Measurements from ENCODE around the gene E2F4. TPM values are rescaled to one million over a fixed set of nuclear protein-coding genes. Genes with fewer than 3 reads are reported as not detected.

E2F4 gene
- total and polyA plus RNA-seq, 10 of the 15 experiments (the other 5 are each of a cell fraction or from before 2014, with no cell fraction given): 11.7 to 132 (median 95.9) TPM

DNA sequence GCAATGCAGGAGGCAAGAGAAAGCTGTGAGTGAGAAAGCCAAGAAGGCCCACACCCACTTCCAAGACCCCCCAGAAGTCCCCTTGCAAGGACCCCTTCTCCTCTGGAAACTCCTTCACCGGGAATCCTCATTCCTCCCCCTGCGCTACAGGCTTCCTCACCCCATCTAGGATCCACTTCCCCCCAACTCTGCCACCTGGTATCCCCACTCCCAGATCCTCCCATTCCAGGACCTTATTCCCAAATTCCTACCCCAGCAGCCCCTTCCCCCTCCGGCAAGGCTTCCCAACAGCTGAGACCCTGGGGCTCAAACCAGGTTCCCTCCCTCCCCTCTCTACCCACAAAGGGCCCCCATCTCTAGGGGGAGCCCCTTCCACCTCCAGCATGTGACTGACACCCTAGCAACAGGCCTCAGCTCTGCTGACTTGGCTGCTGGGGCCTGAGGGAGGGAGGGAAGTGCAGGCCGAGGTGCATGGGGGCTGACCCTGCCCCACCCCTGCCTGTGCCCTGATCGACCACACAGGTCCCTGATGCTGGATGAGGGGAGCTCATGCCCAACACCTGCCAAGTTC lies 25.3 kb upstream of the E2F4 start (continued):
- TF ChIP-seq, protein P1, sequence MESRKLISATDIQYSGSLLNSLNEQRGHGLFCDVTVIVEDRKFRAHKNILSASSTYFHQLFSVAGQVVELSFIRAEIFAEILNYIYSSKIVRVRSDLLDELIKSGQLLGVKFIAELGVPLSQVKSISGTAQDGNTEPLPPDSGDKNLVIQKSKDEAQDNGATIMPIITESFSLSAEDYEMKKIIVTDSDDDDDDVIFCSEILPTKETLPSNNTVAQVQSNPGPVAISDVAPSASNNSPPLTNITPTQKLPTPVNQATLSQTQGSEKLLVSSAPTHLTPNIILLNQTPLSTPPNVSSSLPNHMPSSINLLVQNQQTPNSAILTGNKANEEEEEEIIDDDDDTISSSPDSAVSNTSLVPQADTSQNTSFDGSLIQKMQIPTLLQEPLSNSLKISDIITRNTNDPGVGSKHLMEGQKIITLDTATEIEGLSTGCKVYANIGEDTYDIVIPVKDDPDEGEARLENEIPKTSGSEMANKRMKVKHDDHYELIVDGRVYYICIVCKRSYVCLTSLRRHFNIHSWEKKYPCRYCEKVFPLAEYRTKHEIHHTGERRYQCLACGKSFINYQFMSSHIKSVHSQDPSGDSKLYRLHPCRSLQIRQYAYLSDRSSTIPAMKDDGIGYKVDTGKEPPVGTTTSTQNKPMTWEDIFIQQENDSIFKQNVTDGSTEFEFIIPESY (IDR thresholded peaks at IDR 0.05): no peak
- TF ChIP-seq PML (IDR thresholded peaks at IDR 0.05; ENCODE audit: low read length) (no peak), POLR2AphosphoS5 (IDR thresholded peaks at IDR 0.05; ENCODE audit: low read length) (no peak), MEF2A (IDR thresholded peaks at IDR 0.05; ENCODE audit: insufficient read depth, low read depth, low read length) (no peak), CHD4 (IDR thresholded peaks at IDR 0.05) (no peak), HCFC1 (IDR thresholded peaks at IDR 0.05; ENCODE audit: low read length) (no peak), LARP7 (IDR thresholded peaks at IDR 0.05) (no peak), RUNX3 (IDR thresholded peaks at IDR 0.05; ENCODE audit: low read length) (no peak), IKZF2 (IDR thresholded peaks at IDR 0.05) (peak; percentile 63 to 71), JUND (IDR thresholded peaks at IDR 0.05; ENCODE audit: low read depth, low read length) (no peak), HDGF (IDR thresholded peaks at IDR 0.05) (peak; percentile 74; the same call in 1 of the 2 replicates), SIN3A (IDR thresholded peaks at IDR 0.05; ENCODE audit: low read depth, low read length) (no peak), NFYB (IDR thresholded peaks at IDR 0.05; ENCODE audit: insufficient read depth, low read depth, low read length) (no peak), MXI1 (IDR thresholded peaks at IDR 0.05; ENCODE audit: low read depth, low read length) (peak; percentile 47; the same call in 1 of the 2 replicates), SREBF1 (IDR thresholded peaks at IDR 0.05; ENCODE audit: low read length) (no peak), CREM (IDR thresholded peaks at IDR 0.05; ENCODE audit: low read depth) (no peak), NR2C1 (IDR thresholded peaks at IDR 0.05) (no peak), IKZF1 (conservative IDR thresholded peaks at IDR 0.05) (peak; percentile 72), HDAC2 (IDR thresholded peaks at IDR 0.05) (no peak), BACH1 (IDR thresholded peaks at IDR 0.05; ENCODE audit: borderline replicate concordance) (no peak), ATF7 (IDR thresholded peaks at IDR 0.05; ENCODE audit: low read depth) (no peak), ASH2L (IDR thresholded peaks at IDR 0.05; ENCODE audit: borderline replicate concordance, low read depth) (no peak), CREB1 (IDR thresholded peaks at IDR 0.05; ENCODE audit: low read depth) (no peak), NR2F1 (conservative IDR thresholded peaks at IDR 0.05) (peak; percentile 24; the same call in 1 of the 2 replicates), KDM1A (IDR thresholded peaks at IDR 0.05; ENCODE audit: borderline replicate concordance) (no peak)
- TF ChIP-seq, protein P2, sequence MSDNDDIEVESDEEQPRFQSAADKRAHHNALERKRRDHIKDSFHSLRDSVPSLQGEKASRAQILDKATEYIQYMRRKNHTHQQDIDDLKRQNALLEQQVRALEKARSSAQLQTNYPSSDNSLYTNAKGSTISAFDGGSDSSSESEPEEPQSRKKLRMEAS (IDR thresholded peaks at IDR 0.05; ENCODE audit: low read depth, low read length): peak; percentile 72; the same call in 1 of the 2 replicates
- TF ChIP-seq, protein P3, sequence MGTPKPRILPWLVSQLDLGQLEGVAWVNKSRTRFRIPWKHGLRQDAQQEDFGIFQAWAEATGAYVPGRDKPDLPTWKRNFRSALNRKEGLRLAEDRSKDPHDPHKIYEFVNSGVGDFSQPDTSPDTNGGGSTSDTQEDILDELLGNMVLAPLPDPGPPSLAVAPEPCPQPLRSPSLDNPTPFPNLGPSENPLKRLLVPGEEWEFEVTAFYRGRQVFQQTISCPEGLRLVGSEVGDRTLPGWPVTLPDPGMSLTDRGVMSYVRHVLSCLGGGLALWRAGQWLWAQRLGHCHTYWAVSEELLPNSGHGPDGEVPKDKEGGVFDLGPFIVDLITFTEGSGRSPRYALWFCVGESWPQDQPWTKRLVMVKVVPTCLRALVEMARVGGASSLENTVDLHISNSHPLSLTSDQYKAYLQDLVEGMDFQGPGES (IDR thresholded peaks at IDR 0.05): no peak
- TF ChIP-seq, protein P4, sequence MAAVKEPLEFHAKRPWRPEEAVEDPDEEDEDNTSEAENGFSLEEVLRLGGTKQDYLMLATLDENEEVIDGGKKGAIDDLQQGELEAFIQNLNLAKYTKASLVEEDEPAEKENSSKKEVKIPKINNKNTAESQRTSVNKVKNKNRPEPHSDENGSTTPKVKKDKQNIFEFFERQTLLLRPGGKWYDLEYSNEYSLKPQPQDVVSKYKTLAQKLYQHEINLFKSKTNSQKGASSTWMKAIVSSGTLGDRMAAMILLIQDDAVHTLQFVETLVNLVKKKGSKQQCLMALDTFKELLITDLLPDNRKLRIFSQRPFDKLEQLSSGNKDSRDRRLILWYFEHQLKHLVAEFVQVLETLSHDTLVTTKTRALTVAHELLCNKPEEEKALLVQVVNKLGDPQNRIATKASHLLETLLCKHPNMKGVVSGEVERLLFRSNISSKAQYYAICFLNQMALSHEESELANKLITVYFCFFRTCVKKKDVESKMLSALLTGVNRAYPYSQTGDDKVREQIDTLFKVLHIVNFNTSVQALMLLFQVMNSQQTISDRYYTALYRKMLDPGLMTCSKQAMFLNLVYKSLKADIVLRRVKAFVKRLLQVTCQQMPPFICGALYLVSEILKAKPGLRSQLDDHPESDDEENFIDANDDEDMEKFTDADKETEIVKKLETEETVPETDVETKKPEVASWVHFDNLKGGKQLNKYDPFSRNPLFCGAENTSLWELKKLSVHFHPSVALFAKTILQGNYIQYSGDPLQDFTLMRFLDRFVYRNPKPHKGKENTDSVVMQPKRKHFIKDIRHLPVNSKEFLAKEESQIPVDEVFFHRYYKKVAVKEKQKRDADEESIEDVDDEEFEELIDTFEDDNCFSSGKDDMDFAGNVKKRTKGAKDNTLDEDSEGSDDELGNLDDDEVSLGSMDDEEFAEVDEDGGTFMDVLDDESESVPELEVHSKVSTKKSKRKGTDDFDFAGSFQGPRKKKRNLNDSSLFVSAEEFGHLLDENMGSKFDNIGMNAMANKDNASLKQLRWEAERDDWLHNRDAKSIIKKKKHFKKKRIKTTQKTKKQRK (IDR thresholded peaks at IDR 0.05; ENCODE audit: low read depth, low read length): no peak
